HepG2 (cell line): ENCODE data around the gene MAN2B2. TPM values are rescaled to one million over a fixed set of nuclear protein-coding genes. Genes with fewer than 3 reads are reported as not detected.

Experiments
- ATRX ChIP-seq: sonication (generic); formaldehyde crosslinking; IDR thresholded peaks from 2 replicates; pipeline ENCODE4 v1.4.0; 2020; ENCODE audit warnings: missing genetic modification reagents, borderline replicate concordance
- CHCHD3 ChIP-seq: sonication (generic); formaldehyde crosslinking; IDR thresholded peaks from 2 replicates; pipeline ENCODE4 v1.8.0; 2022; ENCODE audit warnings: mild to moderate bottlenecking, missing genetic modification reagents, moderate library complexity
- EP300 ChIP-seq, 3 experiments: sonication (generic) in 1 of 3; formaldehyde crosslinking in 1 of 3; IDR thresholded peaks; 2 replicates each; pipeline versions ENCODE4 v1.5.1 to v1.6.1; 2011 to 2020; ENCODE audit warnings: low read depth in 2 of 3, low read length in 2 of 3, borderline replicate concordance in 1 of 3, improper control_type of control experiment in 1 of 3, mild to moderate bottlenecking in 1 of 3, missing genetic modification reagents in 1 of 3, moderate library complexity in 1 of 3
- GTF3A ChIP-seq: sonication (generic); formaldehyde crosslinking; conservative IDR thresholded peaks from 2 replicates; pipeline ENCODE4 v1.4.0; 2020; ENCODE audit warnings: mild to moderate bottlenecking, missing genetic modification reagents
- HHEX ChIP-seq: IDR thresholded peaks from 2 replicates; pipeline ENCODE4 v1.6.1; 2016; ENCODE audit warnings: control low read depth
- IKZF1 ChIP-seq: fragments of 450-650 bp; IDR thresholded peaks from 2 replicates; pipeline ENCODE4 v1.7.1; 2016
- ISX ChIP-seq: sonication (generic); formaldehyde crosslinking; conservative IDR thresholded peaks from 2 replicates; pipeline ENCODE4 v1.5.0; 2020; ENCODE audit warnings: missing genetic modification reagents
- KDM3A ChIP-seq: IDR thresholded peaks from 2 replicates; pipeline ENCODE4 v1.6.1; 2018; ENCODE audit warnings: low read depth, missing compliant biosample characterization
- KLF15 ChIP-seq: sonication (generic); formaldehyde crosslinking; IDR thresholded peaks from 2 replicates; pipeline ENCODE4 v1.8.1; 2023; ENCODE audit warnings: borderline replicate concordance, mild to moderate bottlenecking, inconsistent platforms, missing genetic modification reagents, mixed read lengths
- NAIF1 ChIP-seq: sonication (generic); formaldehyde crosslinking; IDR thresholded peaks from 2 replicates; pipeline ENCODE4 v1.5.0; 2020; ENCODE audit warnings: mild to moderate bottlenecking, missing genetic modification reagents, borderline replicate concordance
- RFX3 ChIP-seq: IDR thresholded peaks from 2 replicates; pipeline ENCODE4 v1.6.1; 2016; ENCODE audit warnings: missing biosample characterization, missing genetic modification reagents
- SIN3B ChIP-seq: fragments of 150-350 bp; IDR thresholded peaks from 2 replicates; pipeline ENCODE4 v1.6.1; 2014; ENCODE audit warnings: low read length
- ZNF230 ChIP-seq: sonication (generic); formaldehyde crosslinking; IDR thresholded peaks from 2 replicates; pipeline ENCODE4 v1.4.0; 2020; ENCODE audit warnings: mild to moderate bottlenecking, missing genetic modification reagents
- ZNF44 ChIP-seq: sonication (generic); formaldehyde crosslinking; IDR thresholded peaks from 2 replicates; pipeline ENCODE4 v1.5.1; 2020; ENCODE audit warnings: mild to moderate bottlenecking, missing genetic modification reagents
- ZNF441 ChIP-seq: sonication (generic); formaldehyde crosslinking; IDR thresholded peaks from 2 replicates; pipeline ENCODE4 v1.7.0; 2021; ENCODE audit warnings: missing genetic modification reagents, borderline replicate concordance
- ZNF709 ChIP-seq: sonication (generic); formaldehyde crosslinking; IDR thresholded peaks from 2 replicates; pipeline ENCODE4 v1.5.0; 2020; ENCODE audit warnings: mild to moderate bottlenecking, missing genetic modification reagents
- ZNF780A ChIP-seq: sonication (generic); formaldehyde crosslinking; IDR thresholded peaks from 2 replicates; pipeline ENCODE4 v1.8.0; 2022; ENCODE audit warnings: mild to moderate bottlenecking, missing genetic modification reagents, moderate library complexity
- polyA plus RNA-seq, 8 experiments: library from polyadenylated mRNA; depleted of rRNA in 3 of 8; stranded (reverse) in 7 of 8; unstranded in 1 of 8; fragments of >200 nt; fragmentation: Illumina TruSeq in 4 of 8; extraction: Trizol in 4 of 8; gene quantifications; 2 replicates each; pipeline versions ENCODE4 v1.2.1 to v1.2.3, GENCODE V29; 2011 to 2016; ENCODE audit warnings: low read depth in 4 of 8, missing spikeins in 1 of 8, mixed read lengths in 1 of 8; ENCODE audit not compliant: insufficient read depth in 1 of 8
- total RNA-seq, 5 experiments: library from RNA; depleted of rRNA; stranded (reverse); fragments of >200 nt; fragmentation: Illumina TruSeq; extraction: Trizol; gene quantifications; 2 replicates each; pipeline ENCODE4 v1.2.3, GENCODE V29; 2016; ENCODE audit warnings: low read depth in 1 of 5
- TF ChIP-seq, protein P1 (sequence below): sonication (generic); formaldehyde crosslinking; IDR thresholded peaks from 2 replicates; pipeline ENCODE4 v1.8.0; 2022; ENCODE audit warnings: missing genetic modification reagents, mild to moderate bottlenecking, moderate library complexity, borderline replicate concordance
- TF ChIP-seq, protein P2 (sequence below): sonication (generic); formaldehyde crosslinking; IDR thresholded peaks from 2 replicates; pipeline ENCODE4; 2020; ENCODE audit warnings: missing genetic modification reagents, mild to moderate bottlenecking, borderline replicate concordance
- TF ChIP-seq, protein P3 (sequence below): sonication (generic); formaldehyde crosslinking; IDR thresholded peaks from 2 replicates; pipeline ENCODE4 v1.4.0; 2020; ENCODE audit warnings: missing genetic modification reagents
- TF ChIP-seq, protein P4 (sequence below): sonication (generic); formaldehyde crosslinking; conservative IDR thresholded peaks from 2 replicates; pipeline ENCODE4 v1.4.0; 2020; ENCODE audit warnings: missing genetic modification reagents

MAN2B2 gene
- total and polyA plus RNA-seq, 2 of the 13 experiments (the other 11 are each of a cell fraction or from before 2014, with no cell fraction given), result 4.8 to 5.4 TPM

DNA sequence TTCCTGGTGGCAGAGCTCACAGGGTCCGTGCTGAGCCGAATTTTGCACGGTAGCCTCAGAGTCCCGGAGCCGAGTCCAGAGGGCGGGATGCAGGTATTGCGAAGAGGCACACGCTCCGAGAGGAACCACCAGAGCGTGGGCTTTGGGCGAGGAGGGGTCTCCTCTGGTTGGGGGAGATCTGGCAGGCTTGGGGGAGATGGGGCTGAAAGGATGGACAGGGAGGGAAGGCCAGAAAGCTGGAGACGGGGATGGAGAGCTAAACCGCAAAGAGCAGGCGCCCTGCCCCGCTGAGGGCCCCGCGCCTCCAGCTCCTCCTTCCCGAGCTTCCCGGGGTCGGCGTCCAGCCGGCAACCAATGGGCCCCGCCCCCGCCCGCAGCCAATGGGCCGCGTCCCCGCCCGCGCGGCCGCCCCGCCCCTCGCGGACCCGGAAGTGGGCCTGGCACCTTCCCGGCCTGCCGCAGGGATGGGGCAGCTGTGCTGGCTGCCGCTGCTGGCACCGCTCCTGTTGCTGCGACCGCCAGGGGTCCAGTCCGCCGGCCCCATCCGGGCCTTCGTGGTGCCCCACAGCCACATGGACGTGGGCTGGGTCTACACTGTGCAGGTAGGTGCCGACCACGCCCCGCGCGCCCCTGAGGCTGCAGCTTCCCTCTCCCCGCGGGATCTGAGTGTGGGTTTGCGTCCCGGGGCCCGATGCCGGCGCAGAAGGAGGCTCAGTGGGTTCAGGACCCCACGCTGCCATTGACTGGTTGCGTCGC lies at the start of gene MAN2B2 (continued):
- TF ChIP-seq, protein P1, sequence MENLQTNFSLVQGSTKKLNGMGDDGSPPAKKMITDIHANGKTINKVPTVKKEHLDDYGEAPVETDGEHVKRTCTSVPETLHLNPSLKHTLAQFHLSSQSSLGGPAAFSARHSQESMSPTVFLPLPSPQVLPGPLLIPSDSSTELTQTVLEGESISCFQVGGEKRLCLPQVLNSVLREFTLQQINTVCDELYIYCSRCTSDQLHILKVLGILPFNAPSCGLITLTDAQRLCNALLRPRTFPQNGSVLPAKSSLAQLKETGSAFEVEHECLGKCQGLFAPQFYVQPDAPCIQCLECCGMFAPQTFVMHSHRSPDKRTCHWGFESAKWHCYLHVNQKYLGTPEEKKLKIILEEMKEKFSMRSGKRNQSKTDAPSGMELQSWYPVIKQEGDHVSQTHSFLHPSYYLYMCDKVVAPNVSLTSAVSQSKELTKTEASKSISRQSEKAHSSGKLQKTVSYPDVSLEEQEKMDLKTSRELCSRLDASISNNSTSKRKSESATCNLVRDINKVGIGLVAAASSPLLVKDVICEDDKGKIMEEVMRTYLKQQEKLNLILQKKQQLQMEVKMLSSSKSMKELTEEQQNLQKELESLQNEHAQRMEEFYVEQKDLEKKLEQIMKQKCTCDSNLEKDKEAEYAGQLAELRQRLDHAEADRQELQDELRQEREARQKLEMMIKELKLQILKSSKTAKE, result no peak
- TF ChIP-seq, protein P2, sequence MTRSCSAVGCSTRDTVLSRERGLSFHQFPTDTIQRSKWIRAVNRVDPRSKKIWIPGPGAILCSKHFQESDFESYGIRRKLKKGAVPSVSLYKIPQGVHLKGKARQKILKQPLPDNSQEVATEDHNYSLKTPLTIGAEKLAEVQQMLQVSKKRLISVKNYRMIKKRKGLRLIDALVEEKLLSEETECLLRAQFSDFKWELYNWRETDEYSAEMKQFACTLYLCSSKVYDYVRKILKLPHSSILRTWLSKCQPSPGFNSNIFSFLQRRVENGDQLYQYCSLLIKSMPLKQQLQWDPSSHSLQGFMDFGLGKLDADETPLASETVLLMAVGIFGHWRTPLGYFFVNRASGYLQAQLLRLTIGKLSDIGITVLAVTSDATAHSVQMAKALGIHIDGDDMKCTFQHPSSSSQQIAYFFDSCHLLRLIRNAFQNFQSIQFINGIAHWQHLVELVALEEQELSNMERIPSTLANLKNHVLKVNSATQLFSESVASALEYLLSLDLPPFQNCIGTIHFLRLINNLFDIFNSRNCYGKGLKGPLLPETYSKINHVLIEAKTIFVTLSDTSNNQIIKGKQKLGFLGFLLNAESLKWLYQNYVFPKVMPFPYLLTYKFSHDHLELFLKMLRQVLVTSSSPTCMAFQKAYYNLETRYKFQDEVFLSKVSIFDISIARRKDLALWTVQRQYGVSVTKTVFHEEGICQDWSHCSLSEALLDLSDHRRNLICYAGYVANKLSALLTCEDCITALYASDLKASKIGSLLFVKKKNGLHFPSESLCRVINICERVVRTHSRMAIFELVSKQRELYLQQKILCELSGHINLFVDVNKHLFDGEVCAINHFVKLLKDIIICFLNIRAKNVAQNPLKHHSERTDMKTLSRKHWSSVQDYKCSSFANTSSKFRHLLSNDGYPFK (CRISPR knock-in tag), result no peak
- TF ChIP-seq, protein P3, sequence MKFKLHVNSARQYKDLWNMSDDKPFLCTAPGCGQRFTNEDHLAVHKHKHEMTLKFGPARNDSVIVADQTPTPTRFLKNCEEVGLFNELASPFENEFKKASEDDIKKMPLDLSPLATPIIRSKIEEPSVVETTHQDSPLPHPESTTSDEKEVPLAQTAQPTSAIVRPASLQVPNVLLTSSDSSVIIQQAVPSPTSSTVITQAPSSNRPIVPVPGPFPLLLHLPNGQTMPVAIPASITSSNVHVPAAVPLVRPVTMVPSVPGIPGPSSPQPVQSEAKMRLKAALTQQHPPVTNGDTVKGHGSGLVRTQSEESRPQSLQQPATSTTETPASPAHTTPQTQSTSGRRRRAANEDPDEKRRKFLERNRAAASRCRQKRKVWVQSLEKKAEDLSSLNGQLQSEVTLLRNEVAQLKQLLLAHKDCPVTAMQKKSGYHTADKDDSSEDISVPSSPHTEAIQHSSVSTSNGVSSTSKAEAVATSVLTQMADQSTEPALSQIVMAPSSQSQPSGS, result no peak
- no peak for TF ChIP-seq HHEX (CRISPR knock-in tag)
- no peak for TF ChIP-seq ZNF44 (CRISPR knock-in tag)
- TF ChIP-seq ZNF230 (CRISPR knock-in tag), result no peak
- TF ChIP-seq ISX, result no peak
- TF ChIP-seq, protein P4, sequence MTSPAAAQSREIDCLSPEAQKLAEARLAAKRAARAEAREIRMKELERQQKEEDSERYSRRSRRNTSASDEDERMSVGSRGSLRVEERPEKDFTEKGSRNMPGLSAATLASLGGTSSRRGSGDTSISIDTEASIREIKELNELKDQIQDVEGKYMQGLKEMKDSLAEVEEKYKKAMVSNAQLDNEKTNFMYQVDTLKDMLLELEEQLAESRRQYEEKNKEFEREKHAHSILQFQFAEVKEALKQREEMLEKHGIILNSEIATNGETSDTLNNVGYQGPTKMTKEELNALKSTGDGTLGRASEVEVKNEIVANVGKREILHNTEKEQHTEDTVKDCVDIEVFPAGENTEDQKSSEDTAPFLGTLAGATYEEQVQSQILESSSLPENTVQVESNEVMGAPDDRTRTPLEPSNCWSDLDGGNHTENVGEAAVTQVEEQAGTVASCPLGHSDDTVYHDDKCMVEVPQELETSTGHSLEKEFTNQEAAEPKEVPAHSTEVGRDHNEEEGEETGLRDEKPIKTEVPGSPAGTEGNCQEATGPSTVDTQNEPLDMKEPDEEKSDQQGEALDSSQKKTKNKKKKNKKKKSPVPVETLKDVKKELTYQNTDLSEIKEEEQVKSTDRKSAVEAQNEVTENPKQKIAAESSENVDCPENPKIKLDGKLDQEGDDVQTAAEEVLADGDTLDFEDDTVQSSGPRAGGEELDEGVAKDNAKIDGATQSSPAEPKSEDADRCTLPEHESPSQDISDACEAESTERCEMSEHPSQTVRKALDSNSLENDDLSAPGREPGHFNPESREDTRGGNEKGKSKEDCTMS (CRISPR knock-in tag), result no peak
- no peak for TF ChIP-seq GTF3A (CRISPR knock-in tag)
- TF ChIP-seq IKZF1, result no peak
- no peak for TF ChIP-seq CHCHD3
- TF ChIP-seq KDM3A (CRISPR knock-in tag), result no peak
- no peak for TF ChIP-seq ZNF441 (CRISPR knock-in tag)
- no peak for TF ChIP-seq SIN3B
- TF ChIP-seq RFX3 (CRISPR knock-in tag), result no peak
- TF ChIP-seq ATRX (CRISPR knock-in tag), result no peak
- no peak for TF ChIP-seq ZNF709 (CRISPR knock-in tag)
- TF ChIP-seq ZNF780A (CRISPR knock-in tag), result no peak
- TF ChIP-seq EP300 (IDR thresholded peaks at IDR 0.05; ENCODE audit: low read depth in 2 of 2, low read length in 2 of 2), result no peak
- no peak for TF ChIP-seq EP300 (CRISPR knock-in tag; IDR thresholded peaks at IDR 0.05; ENCODE audit: borderline replicate concordance)
- TF ChIP-seq NAIF1 (CRISPR knock-in tag), result no peak
- TF ChIP-seq KLF15 (CRISPR knock-in tag), result no peak
